Subcutaneous abdominal adipose tissue (tissue), 5 donors: Measurements from ENCODE around the gene KRT76.

Experiments
- H3K27ac ChIP-seq: one replicate; pipeline ENCODE4 v1.7.0; 2013; ENCODE audit warnings: low read depth, mild to moderate bottlenecking, inconsistent platforms, low read length, moderate library complexity
- H3K27me3 ChIP-seq, 5 donors: one replicate each; pipeline ENCODE4 v1.7.0; 2013; ENCODE audit warnings: low read length in 5 of 5, inconsistent platforms in 1 of 5; ENCODE audit not compliant: control insufficient read depth in 5 of 5, insufficient read depth in 4 of 5
- H3K36me3 ChIP-seq, 5 donors: one replicate each; pipeline ENCODE4 v1.7.0; 2013; ENCODE audit warnings: low read length in 5 of 5; ENCODE audit not compliant: control insufficient read depth in 5 of 5, insufficient read depth in 5 of 5
- H3K4me1 ChIP-seq, 5 donors: one replicate each; pipeline ENCODE4 v1.7.0; 2013; ENCODE audit warnings: low read length in 5 of 5, mild to moderate bottlenecking in 3 of 5, moderate library complexity in 1 of 5; ENCODE audit not compliant: control insufficient read depth in 5 of 5, insufficient read depth in 5 of 5
- H3K4me3 ChIP-seq, 5 donors: one replicate each; pipeline ENCODE4 v1.7.0; 2013; ENCODE audit warnings: low read length in 5 of 5, low read depth in 1 of 5
- H3K9ac ChIP-seq, 5 donors: one replicate each; pipeline ENCODE4 v1.7.0; 2013; ENCODE audit warnings: low read length in 5 of 5, mild to moderate bottlenecking in 4 of 5, moderate library complexity in 3 of 5
- H3K9me3 ChIP-seq, 5 donors: one replicate each; pipeline ENCODE4 v1.7.0; 2013; ENCODE audit warnings: low read length in 5 of 5; ENCODE audit not compliant: control insufficient read depth in 5 of 5
- donor health status: healthy.
- donor health status: healthy.
- donor health status: healthy.
- donor health status: healthy.
- donor health status: healthy.

Gene KRT76

DNA sequence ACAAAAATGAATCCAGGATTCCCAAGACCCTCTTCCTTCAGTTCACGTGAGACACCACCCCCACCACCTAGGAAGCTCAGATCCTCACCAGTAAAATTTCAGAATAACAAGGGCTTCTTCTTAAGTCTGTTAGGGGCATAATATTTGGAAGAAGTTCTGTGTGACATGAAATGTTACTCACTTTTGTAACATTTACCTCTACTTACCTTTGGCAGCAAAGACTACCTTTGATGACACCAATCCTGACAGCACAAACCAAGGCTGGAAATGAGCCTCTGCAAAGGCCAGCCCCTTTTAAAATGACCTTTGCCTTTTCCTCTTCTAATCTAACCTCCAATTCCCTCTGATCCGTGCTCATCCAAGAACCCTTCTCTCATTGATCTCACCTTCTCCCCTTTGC is 54.5 kb downstream of the KRT76 start:
- no peaks in the 10 kb centered on the region for H3K36me3 ChIP-seq
- H3K4me1 ChIP-seq, result no peaks in the 10 kb centered on the region
- H3K9me3 ChIP-seq, result no peaks in the 10 kb centered on the region
- no peak overlapping the region for H3K4me3 ChIP-seq
- H3K27me3 ChIP-seq, result peaks cover 2 to 8% (median 4%) of the 10 kb centered on the region in 5 donors
- no peak overlapping the region for H3K27ac ChIP-seq
- H3K9ac ChIP-seq, result no peak overlapping the region

GRCh38 chr12:52721838-52722470 is 55.2 kb downstream of the KRT76 start:
- Histone ChIP-seq H3K4me1 (no peaks in the 10 kb centered on the region), H3K9ac (no peak overlapping the region), H3K27ac (no peak overlapping the region), H3K27me3 (peaks cover under 1 to 9% (median 4%) of the 10 kb centered on the region in 5 donors), H3K36me3 (no peaks in the 10 kb centered on the region), H3K4me3 (no peak overlapping the region), H3K9me3 (no peaks in the 10 kb centered on the region)

GRCh38 chr12:52720365-52720886 is 56.7 kb downstream of the KRT76 start:
- Histone ChIP-seq H3K27me3 (peaks cover 2 to 16% (median 12%) of the 10 kb centered on the region in 5 donors), H3K4me1 (no peaks in the 10 kb centered on the region), H3K27ac (no peak overlapping the region), H3K4me3 (no peak overlapping the region), H3K36me3 (no peaks in the 10 kb centered on the region), H3K9ac (no peak overlapping the region), H3K9me3 (no peaks in the 10 kb centered on the region)
